Epithelial cell of esophagus (primary cell): ENCODE data around the gene RILP.

Experiments
- DNase-seq: peaks from one replicate; pipeline ENCODE4 v3.0.0; 2010; ENCODE audit warnings: low read depth
- H3K4me3 ChIP-seq: 2 replicates; pipeline ENCODE4 v1.5.1; 2011; ENCODE audit warnings: mild to moderate bottlenecking, low read length, control low read depth
- CTCF ChIP-seq: IDR thresholded peaks from 2 replicates; pipeline ENCODE4 v1.5.1; 2011; ENCODE audit warnings: low read depth, mild to moderate bottlenecking, low read length, control low read depth, inconsistent platforms; ENCODE audit not compliant: insufficient read depth; ENCODE audit errors: missing control alignments

RILP gene

GRCh38 chr17:1626333-1626732 is 23.3 kb downstream of the RILP start:
- no peak for DNase-seq
- no peak for TF ChIP-seq CTCF
- no peak overlapping the region for H3K4me3 ChIP-seq

DNA sequence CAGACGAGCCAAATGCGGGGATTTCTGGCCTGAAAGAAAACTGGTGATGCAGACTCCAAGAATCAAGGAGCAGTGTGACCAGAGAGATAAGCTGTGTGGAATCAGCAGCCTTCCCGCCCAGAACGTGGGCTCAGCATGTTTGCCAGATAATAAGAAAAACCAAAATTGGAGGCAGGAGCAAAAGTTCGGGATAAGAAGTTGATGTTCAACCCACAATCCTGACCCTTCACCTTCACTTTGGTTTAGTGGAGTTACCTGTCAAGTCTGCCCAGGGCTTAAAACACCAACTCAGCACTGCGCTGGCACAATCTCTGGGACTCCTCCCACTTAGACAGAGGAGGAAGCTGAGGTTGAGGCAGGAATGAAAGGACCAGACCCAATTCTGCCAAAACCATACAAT is 24.1 kb downstream of the RILP start:
- TF ChIP-seq CTCF: no peak
- no peak for DNase-seq

GRCh38 chr17:1625053-1625452 is 24.6 kb downstream of the RILP start:
- H3K4me3 ChIP-seq: no peak overlapping the region
- no peak for TF ChIP-seq CTCF
- no peak for DNase-seq

More for the DNA sequence above, 24.1 kb downstream of the RILP start:
- no peak overlapping the region for H3K4me3 ChIP-seq

DNA sequence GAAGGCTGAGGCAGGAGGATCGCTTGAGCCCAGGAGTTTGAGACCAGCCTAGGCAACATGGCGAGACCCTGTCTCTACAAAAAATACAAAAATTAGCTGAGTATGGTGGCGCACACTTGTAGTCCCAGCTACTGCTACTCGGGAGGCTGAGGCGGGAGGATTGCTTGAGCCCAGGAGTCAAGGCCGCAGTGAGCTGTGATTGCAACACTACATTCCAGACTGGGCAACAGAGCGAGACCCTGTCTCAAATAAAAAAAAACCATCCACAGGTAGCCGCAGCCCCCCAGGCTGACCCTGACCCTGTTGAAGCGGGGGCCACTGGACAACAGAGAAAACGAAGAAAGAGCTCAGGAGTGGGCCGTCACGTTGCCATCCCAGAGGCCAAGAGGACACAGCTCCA is 25.0 kb downstream of the RILP start:
- TF ChIP-seq CTCF: no peak
- no peak for DNase-seq
- H3K4me3 ChIP-seq: no peak overlapping the region

GRCh38 chr17:1623057-1623630 is 26.5 kb downstream of the RILP start:
- DNase-seq: no peak
- TF ChIP-seq CTCF: no peak
- no peak overlapping the region for H3K4me3 ChIP-seq

GRCh38 chr17:1621273-1621954 is 28.3 kb downstream of the RILP start:
- no peak for DNase-seq
- no peak overlapping the region for H3K4me3 ChIP-seq
- no peak for TF ChIP-seq CTCF

- no peak overlapping the region for H3K4me3 ChIP-seq
- DNase-seq: no peak
- no peak for TF ChIP-seq CTCF
Observed at GRCh38 chr17:1620486-1620885, 29.2 kb downstream of the RILP start.
